HCT116 (cell line): Measurements from ENCODE around the gene M6PR. TPM values are rescaled to one million over a fixed set of nuclear protein-coding genes. Genes with fewer than 3 reads are reported as not detected.

Experiments used
- ATAC-seq: fragments of 200-7000 bp; cut with Tn5 transposase; 2 replicates; pipeline ENCODE4 v1.9.1; 2020; ENCODE audit warnings: mild to moderate bottlenecking, moderate library complexity
- BruUV-seq: library from RNA; stranded (reverse); fragments of 400-500 nt; replicated peaks from 2 replicates; lab custom pipeline; 2021; lab: Mats Ljungman, UMichigan
- CTCF ChIA-PET: fragments of 300-600 bp; sonication (Branson Sonifier 250); formaldehyde crosslinking; loops from one replicate; lab custom pipeline; 2021; ENCODE audit warnings: antibody characterized with exemption; lab: Charles Lee
- POLR2A ChIA-PET: fragments of 300-600, 350-600 bp; sonication (Branson Sonifier 250); formaldehyde crosslinking; loops from one replicate; lab custom pipeline; 2021; ENCODE audit warnings: antibody characterized with exemption; lab: Charles Lee
- RAD21 ChIA-PET, 2 experiments: fragments of 300-600 bp; sonication (Branson Sonifier 250); formaldehyde crosslinking; loops; one replicate each; lab custom pipeline; 2023; ENCODE audit warnings: low total read pairs in 2 of 2; ENCODE audit not compliant: uncharacterized antibody in 2 of 2, unreplicated experiment in 2 of 2, low non-redundant PET in 1 of 2; lab: Charles Lee
- DNase-seq: peaks from one replicate; pipeline ENCODE4 v3.0.0-alpha.2; 2010; ENCODE audit warnings: low read depth, low spot score
- H2AFZ ChIP-seq: fragments of 200-600 bp; shearing (Covaris generic), sonication (generic); 2 replicates; pipeline ENCODE4 v1.6.1; 2017; ENCODE audit warnings: low read depth, mixed run types, mixed read lengths, antibody characterized with exemption, low read length; ENCODE audit not compliant: poor library complexity, severe bottlenecking
- H3K27ac ChIP-seq: 2 replicates; pipeline ENCODE4 v1.5.1; 2012; ENCODE audit warnings: low read depth, low read length
- H3K27me3 ChIP-seq: fragments of 200-600 bp; sonication (generic); 2 replicates; pipeline ENCODE4 v1.6.1; 2016; ENCODE audit warnings: mixed run types, low read length, mixed read lengths; ENCODE audit not compliant: insufficient read depth
- H3K36me3 ChIP-seq, 2 experiments: fragments of 200-500 bp in 1 of 2; fragments of 200-600 bp in 1 of 2; sonication (Bioruptor generic) in 1 of 2; sonication (generic) in 1 of 2; 2 replicates each; pipeline versions ENCODE4 v1.5.1 to v1.6.1; 2014 to 2016; ENCODE audit warnings: low read length in 2 of 2, inconsistent platforms in 1 of 2, mixed read lengths in 1 of 2, mixed run types in 1 of 2; ENCODE audit not compliant: insufficient read depth in 2 of 2, control insufficient read depth in 1 of 2
- H3K4me1 ChIP-seq, 2 experiments: fragments of 200-600 bp in 1 of 2; sonication (generic) in 1 of 2; 2 replicates each; pipeline versions ENCODE4 v1.5.1 to v1.6.1; 2012 to 2017; ENCODE audit warnings: low read length in 2 of 2, inconsistent platforms in 1 of 2, mild to moderate bottlenecking in 1 of 2, mixed read lengths in 1 of 2, mixed run types in 1 of 2, moderate library complexity in 1 of 2; ENCODE audit not compliant: insufficient read depth in 2 of 2, control insufficient read depth in 1 of 2
- H3K4me2 ChIP-seq: fragments of 200-600 bp; sonication (generic); 2 replicates; pipeline ENCODE4 v1.6.1; 2017; ENCODE audit warnings: mixed run types, low read length, mixed read lengths
- H3K4me3 ChIP-seq, 2 experiments: fragments of 200-600 bp in 1 of 2; sonication (generic) in 1 of 2; replicated peaks in 1 of 2; 2 replicates each; pipeline ENCODE4 v1.5.1; 2011 to 2016; ENCODE audit warnings: low read length in 2 of 2, control low read depth in 1 of 2, low read depth in 1 of 2, mild to moderate bottlenecking in 1 of 2, mixed read lengths in 1 of 2, mixed run types in 1 of 2
- H3K79me2 ChIP-seq: fragments of 200-600 bp; sonication (generic); 2 replicates; pipeline ENCODE4 v1.6.1; 2017; ENCODE audit warnings: mild to moderate bottlenecking, mixed run types, low read length, moderate library complexity, mixed read lengths; ENCODE audit not compliant: insufficient read depth
- H3K9ac ChIP-seq: fragments of 200-600 bp; sonication (generic); 2 replicates; pipeline ENCODE4 v1.6.1; 2016; ENCODE audit warnings: low read length, mixed read lengths
- H3K9me2 ChIP-seq: fragments of 200-600 bp; sonication (generic), shearing (Covaris generic); 2 replicates; pipeline ENCODE4 v1.6.1; 2017; ENCODE audit warnings: mixed run types, mild to moderate bottlenecking, moderate library complexity; ENCODE audit not compliant: insufficient read depth
- H3K9me3 ChIP-seq, 2 experiments: fragments of 200-500 bp in 1 of 2; fragments of 200-600 bp in 1 of 2; sonication (Bioruptor generic) in 1 of 2; sonication (generic) in 1 of 2; 2 replicates each; pipeline ENCODE4 v1.6.1; 2014 to 2017; ENCODE audit warnings: low read length in 2 of 2, mixed read lengths in 2 of 2, inconsistent platforms in 1 of 2, low read depth in 1 of 2, mild to moderate bottlenecking in 1 of 2, mixed run types in 1 of 2, moderate library complexity in 1 of 2; ENCODE audit not compliant: control insufficient read depth in 1 of 2, insufficient read depth in 1 of 2
- H4K20me1 ChIP-seq: fragments of 200-600 bp; sonication (generic), shearing (Covaris generic); 2 replicates; pipeline ENCODE4 v1.6.1; 2017; ENCODE audit warnings: mixed run types, mild to moderate bottlenecking, moderate library complexity; ENCODE audit not compliant: insufficient read depth
- CBX3 ChIP-seq: IDR thresholded peaks from 2 replicates; pipeline ENCODE4 v1.6.1; 2012; ENCODE audit warnings: low read depth
- EZH2 ChIP-seq: fragments of 200-600 bp; sonication (generic); IDR thresholded peaks from 2 replicates; pipeline ENCODE4 v1.6.1; 2017; ENCODE audit warnings: antibody characterized with exemption, mixed run types
- EZH2phosphoT487 ChIP-seq: fragments of 200-600 bp; IDR thresholded peaks from 2 replicates; pipeline ENCODE4 v1.6.1; 2018; ENCODE audit warnings: antibody characterized with exemption, borderline replicate concordance
- FOSL1 ChIP-seq: IDR thresholded peaks from 2 replicates; pipeline ENCODE4 v1.6.1; 2012; ENCODE audit warnings: low read depth
- JUND ChIP-seq: IDR thresholded peaks from 2 replicates; pipeline ENCODE4 v1.6.1; 2012
- POLR2A ChIP-seq: IDR thresholded peaks from 2 replicates; pipeline ENCODE4 v1.7.0; 2011; ENCODE audit warnings: borderline replicate concordance; ENCODE audit not compliant: insufficient read depth, insufficient read length; ENCODE audit errors: extremely low read depth
- SIN3A ChIP-seq: IDR thresholded peaks from 2 replicates; pipeline ENCODE4 v1.6.1; 2012; ENCODE audit warnings: low read depth
- SP1 ChIP-seq: IDR thresholded peaks from 2 replicates; pipeline ENCODE4 v1.6.1; 2012; ENCODE audit warnings: low read depth
- SRF ChIP-seq: IDR thresholded peaks from 2 replicates; pipeline ENCODE4 v1.6.1; 2012; ENCODE audit warnings: low read depth
- TCF7L2 ChIP-seq: IDR thresholded peaks from 2 replicates; pipeline ENCODE4 v1.7.0; 2011; ENCODE audit warnings: borderline replicate concordance, inconsistent platforms; ENCODE audit not compliant: insufficient read depth, insufficient read length; ENCODE audit errors: extremely low read depth
- YY1 ChIP-seq: IDR thresholded peaks from 2 replicates; pipeline ENCODE4 v1.6.1; 2011; ENCODE audit warnings: low read length, low read depth, moderate library complexity, mild to moderate bottlenecking; ENCODE audit not compliant: insufficient replicate concordance; ENCODE audit errors: extremely low read depth
- ZFX ChIP-seq: fragments of 450-650 bp; IDR thresholded peaks from 2 replicates; pipeline ENCODE4 v1.6.1; 2017
- ZNF274 ChIP-seq: fragments of 200-500 bp; sonication (Bioruptor generic); IDR thresholded peaks from 2 replicates; pipeline ENCODE4 v1.6.1; 2014; ENCODE audit warnings: mild to moderate bottlenecking, low read depth, low read length, inconsistent platforms
- intact Hi-C: fragments of 100-400 bp; cut with micrococcal nuclease; formaldehyde crosslinking; loops from 2 replicates; pipeline ENCODE4 v1.10.0; 2022
- total RNA-seq: library from RNA; stranded (reverse); gene quantifications from one replicate; pipeline ENCODE4 v1.2.1, GENCODE V29; 2021; ENCODE audit not compliant: unreplicated experiment
- TF ChIP-seq, protein P1 (sequence below): IDR thresholded peaks from 2 replicates; pipeline ENCODE4 v1.6.1; 2012
- TF ChIP-seq, protein P2 (sequence below): IDR thresholded peaks from 2 replicates; pipeline ENCODE4 v1.6.1; 2012
- TF ChIP-seq, protein P3 (sequence below): IDR thresholded peaks from 2 replicates; pipeline ENCODE4 v1.6.1; 2012; ENCODE audit warnings: low read depth
- TF ChIP-seq, protein P4 (sequence below): IDR thresholded peaks from 2 replicates; pipeline ENCODE4 v1.6.1; 2011; ENCODE audit warnings: mild to moderate bottlenecking, low read length, moderate library complexity; ENCODE audit not compliant: insufficient replicate concordance; ENCODE audit errors: extremely low read depth
- TF ChIP-seq, protein P5 (sequence below), 3 experiments: fragments of 200-600 bp in 1 of 3; sonication (generic) in 1 of 3; IDR thresholded peaks in 2 of 3; conservative IDR thresholded peaks in 1 of 3; 2 replicates each; pipeline ENCODE4 v1.5.1; 2012 to 2017; ENCODE audit warnings: low read depth in 2 of 3, low read length in 2 of 3, antibody characterized with exemption in 1 of 3, borderline replicate concordance in 1 of 3, control low read depth in 1 of 3, mild to moderate bottlenecking in 1 of 3, mixed read lengths in 1 of 3, mixed run types in 1 of 3, moderate library complexity in 1 of 3; ENCODE audit not compliant: insufficient read depth in 1 of 3

M6PR gene
- total RNA-seq, 1 experiment from 2014 or later: 142 TPM

DNA sequence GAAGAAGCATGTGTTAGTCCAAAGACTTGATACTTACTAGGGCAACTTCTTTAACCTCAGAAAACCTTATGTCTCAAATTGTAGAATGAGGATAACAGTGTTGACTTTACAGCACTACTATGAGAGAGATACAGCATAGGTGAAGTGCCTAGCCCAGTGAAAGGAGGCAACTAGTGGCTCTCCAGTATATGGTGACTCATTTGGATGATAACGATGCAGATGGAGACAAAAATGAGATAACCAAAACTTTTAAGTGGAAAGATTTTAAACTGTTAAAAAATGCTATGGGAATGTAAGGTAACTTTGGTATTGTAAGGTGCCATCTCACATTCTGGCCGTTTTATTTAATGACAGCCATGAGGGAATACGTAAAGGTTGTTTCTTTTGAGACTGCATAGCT, 32.4 kb downstream of the M6PR start:
- no peaks in the 10 kb centered on the region for H3K79me2 ChIP-seq
- no peak overlapping the region for H3K27ac ChIP-seq
- no peak overlapping the region for H3K4me2 ChIP-seq
- intact Hi-C loops: no loop called here
- no peaks in the 10 kb centered on the region for H3K9me3 ChIP-seq
- H4K20me1 ChIP-seq: no peaks in the 10 kb centered on the region
- DNase-seq (no peak), ATAC-seq (no peak)
- POLR2A ChIA-PET: no interaction called here
- H3K4me3 ChIP-seq: no peak overlapping the region
- H3K27me3 ChIP-seq: no peaks in the 10 kb centered on the region
- no peak overlapping the region for H3K9ac ChIP-seq
- H3K36me3 ChIP-seq: no peaks in the 10 kb centered on the region
- no peak overlapping the region for H2AFZ ChIP-seq
- peaks cover 14 to 22% of the 10 kb centered on the region in 2 experiments; a peak in 3 of 4 replicates for H3K4me1 ChIP-seq
- CTCF ChIA-PET: no interaction called here
- TF ChIP-seq ZFX (no peak), SP1 (no peak), SRF (no peak), FOSL1 (no peak), CBX3 (no peak), ZNF274 (no peak), YY1 (no peak), EZH2 (no peak), EZH2phosphoT487 (no peak), TCF7L2 (no peak), JUND (no peak), POLR2A (no peak), SIN3A (no peak)
- TF ChIP-seq, protein P1, sequence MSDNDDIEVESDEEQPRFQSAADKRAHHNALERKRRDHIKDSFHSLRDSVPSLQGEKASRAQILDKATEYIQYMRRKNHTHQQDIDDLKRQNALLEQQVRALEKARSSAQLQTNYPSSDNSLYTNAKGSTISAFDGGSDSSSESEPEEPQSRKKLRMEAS: no peak
- TF ChIP-seq, protein P2, sequence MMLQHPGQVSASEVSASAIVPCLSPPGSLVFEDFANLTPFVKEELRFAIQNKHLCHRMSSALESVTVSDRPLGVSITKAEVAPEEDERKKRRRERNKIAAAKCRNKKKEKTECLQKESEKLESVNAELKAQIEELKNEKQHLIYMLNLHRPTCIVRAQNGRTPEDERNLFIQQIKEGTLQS: no peak
- TF ChIP-seq, protein P3, sequence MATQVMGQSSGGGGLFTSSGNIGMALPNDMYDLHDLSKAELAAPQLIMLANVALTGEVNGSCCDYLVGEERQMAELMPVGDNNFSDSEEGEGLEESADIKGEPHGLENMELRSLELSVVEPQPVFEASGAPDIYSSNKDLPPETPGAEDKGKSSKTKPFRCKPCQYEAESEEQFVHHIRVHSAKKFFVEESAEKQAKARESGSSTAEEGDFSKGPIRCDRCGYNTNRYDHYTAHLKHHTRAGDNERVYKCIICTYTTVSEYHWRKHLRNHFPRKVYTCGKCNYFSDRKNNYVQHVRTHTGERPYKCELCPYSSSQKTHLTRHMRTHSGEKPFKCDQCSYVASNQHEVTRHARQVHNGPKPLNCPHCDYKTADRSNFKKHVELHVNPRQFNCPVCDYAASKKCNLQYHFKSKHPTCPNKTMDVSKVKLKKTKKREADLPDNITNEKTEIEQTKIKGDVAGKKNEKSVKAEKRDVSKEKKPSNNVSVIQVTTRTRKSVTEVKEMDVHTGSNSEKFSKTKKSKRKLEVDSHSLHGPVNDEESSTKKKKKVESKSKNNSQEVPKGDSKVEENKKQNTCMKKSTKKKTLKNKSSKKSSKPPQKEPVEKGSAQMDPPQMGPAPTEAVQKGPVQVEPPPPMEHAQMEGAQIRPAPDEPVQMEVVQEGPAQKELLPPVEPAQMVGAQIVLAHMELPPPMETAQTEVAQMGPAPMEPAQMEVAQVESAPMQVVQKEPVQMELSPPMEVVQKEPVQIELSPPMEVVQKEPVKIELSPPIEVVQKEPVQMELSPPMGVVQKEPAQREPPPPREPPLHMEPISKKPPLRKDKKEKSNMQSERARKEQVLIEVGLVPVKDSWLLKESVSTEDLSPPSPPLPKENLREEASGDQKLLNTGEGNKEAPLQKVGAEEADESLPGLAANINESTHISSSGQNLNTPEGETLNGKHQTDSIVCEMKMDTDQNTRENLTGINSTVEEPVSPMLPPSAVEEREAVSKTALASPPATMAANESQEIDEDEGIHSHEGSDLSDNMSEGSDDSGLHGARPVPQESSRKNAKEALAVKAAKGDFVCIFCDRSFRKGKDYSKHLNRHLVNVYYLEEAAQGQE: no peak
- TF ChIP-seq, protein P4, sequence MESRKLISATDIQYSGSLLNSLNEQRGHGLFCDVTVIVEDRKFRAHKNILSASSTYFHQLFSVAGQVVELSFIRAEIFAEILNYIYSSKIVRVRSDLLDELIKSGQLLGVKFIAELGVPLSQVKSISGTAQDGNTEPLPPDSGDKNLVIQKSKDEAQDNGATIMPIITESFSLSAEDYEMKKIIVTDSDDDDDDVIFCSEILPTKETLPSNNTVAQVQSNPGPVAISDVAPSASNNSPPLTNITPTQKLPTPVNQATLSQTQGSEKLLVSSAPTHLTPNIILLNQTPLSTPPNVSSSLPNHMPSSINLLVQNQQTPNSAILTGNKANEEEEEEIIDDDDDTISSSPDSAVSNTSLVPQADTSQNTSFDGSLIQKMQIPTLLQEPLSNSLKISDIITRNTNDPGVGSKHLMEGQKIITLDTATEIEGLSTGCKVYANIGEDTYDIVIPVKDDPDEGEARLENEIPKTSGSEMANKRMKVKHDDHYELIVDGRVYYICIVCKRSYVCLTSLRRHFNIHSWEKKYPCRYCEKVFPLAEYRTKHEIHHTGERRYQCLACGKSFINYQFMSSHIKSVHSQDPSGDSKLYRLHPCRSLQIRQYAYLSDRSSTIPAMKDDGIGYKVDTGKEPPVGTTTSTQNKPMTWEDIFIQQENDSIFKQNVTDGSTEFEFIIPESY: no peak
- TF ChIP-seq, protein P5, sequence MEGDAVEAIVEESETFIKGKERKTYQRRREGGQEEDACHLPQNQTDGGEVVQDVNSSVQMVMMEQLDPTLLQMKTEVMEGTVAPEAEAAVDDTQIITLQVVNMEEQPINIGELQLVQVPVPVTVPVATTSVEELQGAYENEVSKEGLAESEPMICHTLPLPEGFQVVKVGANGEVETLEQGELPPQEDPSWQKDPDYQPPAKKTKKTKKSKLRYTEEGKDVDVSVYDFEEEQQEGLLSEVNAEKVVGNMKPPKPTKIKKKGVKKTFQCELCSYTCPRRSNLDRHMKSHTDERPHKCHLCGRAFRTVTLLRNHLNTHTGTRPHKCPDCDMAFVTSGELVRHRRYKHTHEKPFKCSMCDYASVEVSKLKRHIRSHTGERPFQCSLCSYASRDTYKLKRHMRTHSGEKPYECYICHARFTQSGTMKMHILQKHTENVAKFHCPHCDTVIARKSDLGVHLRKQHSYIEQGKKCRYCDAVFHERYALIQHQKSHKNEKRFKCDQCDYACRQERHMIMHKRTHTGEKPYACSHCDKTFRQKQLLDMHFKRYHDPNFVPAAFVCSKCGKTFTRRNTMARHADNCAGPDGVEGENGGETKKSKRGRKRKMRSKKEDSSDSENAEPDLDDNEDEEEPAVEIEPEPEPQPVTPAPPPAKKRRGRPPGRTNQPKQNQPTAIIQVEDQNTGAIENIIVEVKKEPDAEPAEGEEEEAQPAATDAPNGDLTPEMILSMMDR (IDR thresholded peaks at IDR 0.05 in 2 of 3, conservative IDR thresholded peaks at IDR 0.05 in 1 of 3; ENCODE audit: borderline replicate concordance in 1 of 3, insufficient read depth in 1 of 3, low read depth in 2 of 3, low read length in 2 of 3): no peak
- RAD21 ChIA-PET: no interaction called here
- no peaks in the 10 kb centered on the region for H3K9me2 ChIP-seq
- BruUV-seq: no TSS peak
